HEK293T (cell line): ENCODE results near the gene PAQR6.

Experiments used
- ARNT ChIP-seq: fragments of 450-650 bp; IDR thresholded peaks from 2 replicates; pipeline ENCODE4 v1.6.1; 2017; ENCODE audit warnings: mild to moderate bottlenecking
- BHLHE40 ChIP-seq: fragments of 450-650 bp; IDR thresholded peaks from 2 replicates; pipeline ENCODE4 v1.6.1; 2016; ENCODE audit warnings: mild to moderate bottlenecking, moderate library complexity, borderline replicate concordance
- CTBP1 ChIP-seq: fragments of 450-650 bp; IDR thresholded peaks from 2 replicates; pipeline ENCODE4 v1.6.1; 2016; ENCODE audit warnings: borderline replicate concordance
- ELF4 ChIP-seq: fragments of 450-650 bp; IDR thresholded peaks from 2 replicates; pipeline ENCODE4 v1.6.1; 2017; ENCODE audit warnings: antibody characterized with exemption
- FOXK2 ChIP-seq: fragments of 450-650 bp; IDR thresholded peaks from 2 replicates; pipeline ENCODE4 v1.6.1; 2016; ENCODE audit warnings: mild to moderate bottlenecking
- HDGF ChIP-seq: fragments of 450-650 bp; IDR thresholded peaks from 2 replicates; pipeline ENCODE4 v1.6.1; 2017; ENCODE audit warnings: antibody characterized with exemption, borderline replicate concordance
- L3MBTL2 ChIP-seq: fragments of 450-650 bp; conservative IDR thresholded peaks from 2 replicates; pipeline ENCODE4 v1.6.1; 2016; ENCODE audit warnings: mild to moderate bottlenecking
- PKNOX1 ChIP-seq: fragments of 450-650 bp; IDR thresholded peaks from 2 replicates; pipeline ENCODE4 v1.6.1; 2016
- SP1 ChIP-seq: fragments of 450-650 bp; IDR thresholded peaks from 2 replicates; pipeline ENCODE4 v1.6.1; 2017
- TARDBP ChIP-seq: fragments of 450-650 bp; IDR thresholded peaks from 2 replicates; pipeline ENCODE4 v1.6.1; 2016
- ZNF384 ChIP-seq: fragments of 450-650 bp; IDR thresholded peaks from 2 replicates; pipeline ENCODE4 v1.6.1; 2016

- TF ChIP-seq L3MBTL2: no peak
- no peak for TF ChIP-seq SP1
- no peak for TF ChIP-seq FOXK2
- TF ChIP-seq BHLHE40: no peak
- no peak for TF ChIP-seq ELF4
- TF ChIP-seq ARNT: no peak
- no peak for TF ChIP-seq HDGF
- TF ChIP-seq PKNOX1: no peak
- TF ChIP-seq ZNF384: no peak
- TF ChIP-seq CTBP1: no peak
- no peak for TF ChIP-seq TARDBP
These were observed 34.3 kb downstream of the PAQR6 start for GRCh38 chr1:156213644-156213966.
